Choroid plexus epithelial cell (primary cell): ENCODE measurements around the gene DLG1.

Experiments used
- DNase-seq: peaks from one replicate; pipeline ENCODE4 v3.0.0-alpha.2; 2010; ENCODE audit warnings: low read depth
- H3K4me3 ChIP-seq: 2 replicates; pipeline ENCODE4 v1.5.1; 2011; ENCODE audit warnings: low read depth, mild to moderate bottlenecking, control low read depth, low read length, moderate library complexity
- CTCF ChIP-seq: conservative IDR thresholded peaks from 2 replicates; pipeline ENCODE4 v1.5.1; 2011; ENCODE audit warnings: low read depth, mild to moderate bottlenecking, control low read depth, inconsistent platforms, low read length, moderate library complexity

The DLG1 gene

GRCh38 chr3:197306374-197307086 lies 8.1 kb upstream of the DLG1 start:
- H3K4me3 ChIP-seq = no peak overlapping the region
- DNase-seq = peak; percentile 94

GRCh38 chr3:197305854-197306253 lies 7.4 kb upstream of the DLG1 start:
- DNase-seq = peak; percentile 86
- no peak for TF ChIP-seq CTCF
- H3K4me3 ChIP-seq = no peak overlapping the region

More at GRCh38 chr3:197306374-197307086, 8.1 kb upstream of the DLG1 start:
- TF ChIP-seq CTCF = no peak

- no peak overlapping the region for H3K4me3 ChIP-seq
- TF ChIP-seq CTCF = no peak
- no peak for DNase-seq
These were observed 5.0 kb upstream of the DLG1 start for GRCh38 chr3:197303452-197303851.

- TF ChIP-seq CTCF = peak; percentile 24
- peak; percentile 77 for DNase-seq
- H3K4me3 ChIP-seq = no peak overlapping the region
These were observed 4.4 kb upstream of the DLG1 start for GRCh38 chr3:197302696-197303341.

GRCh38 chr3:197302033-197302432 lies 3.6 kb upstream of the DLG1 start:
- no peak for DNase-seq
- no peak overlapping the region for H3K4me3 ChIP-seq
- TF ChIP-seq CTCF = no peak

GRCh38 chr3:197300361-197300760 lies 1.9 kb upstream of the DLG1 start:
- no peak for DNase-seq
- no peak overlapping the region for H3K4me3 ChIP-seq
- TF ChIP-seq CTCF = no peak
